ENCODE data around the gene NCK1. TPM values are rescaled to one million over a fixed set of nuclear protein-coding genes. Genes with fewer than 3 reads are reported as not detected.

NCK1 gene
- total and polyA plus RNA-seq, 2 donors = 45.2 to 70.2 TPM

- 96% methylated on average over 2 of the region's 2 CpGs for WGBS
- H3K27ac ChIP-seq (ENCODE audit: low read depth in 1 of 2, low read length in 1 of 2) = no peak overlapping the region
- H3K4me3 ChIP-seq (ENCODE audit: low read length in 2 of 2) = no peak overlapping the region
- no peak for DNase-seq (ENCODE audit: low read depth in 6 of 9, low spot score in 9 of 9)
- no peaks in the 10 kb centered on the region for H3K27me3 ChIP-seq (ENCODE audit: control insufficient read depth in 2 of 2, insufficient read depth in 1 of 2, low read length in 1 of 2)
- H3K9me3 ChIP-seq (ENCODE audit: control insufficient read depth in 2 of 2, insufficient read depth in 1 of 2, low read length in 1 of 2) = no peaks in the 10 kb centered on the region
- H3K4me1 ChIP-seq (ENCODE audit: control insufficient read depth in 2 of 2, insufficient read depth in 2 of 2, low read length in 2 of 2) = peaks cover 37 to 54% of the 10 kb centered on the region in 2 donors
- no peaks in the 10 kb centered on the region for H3K36me3 ChIP-seq (ENCODE audit: control insufficient read depth in 2 of 2, insufficient read depth in 2 of 2, low read length in 1 of 2)
Observed at GRCh38 chr3:136988651-136989050, 126.6 kb downstream of the NCK1 start.

DNA sequence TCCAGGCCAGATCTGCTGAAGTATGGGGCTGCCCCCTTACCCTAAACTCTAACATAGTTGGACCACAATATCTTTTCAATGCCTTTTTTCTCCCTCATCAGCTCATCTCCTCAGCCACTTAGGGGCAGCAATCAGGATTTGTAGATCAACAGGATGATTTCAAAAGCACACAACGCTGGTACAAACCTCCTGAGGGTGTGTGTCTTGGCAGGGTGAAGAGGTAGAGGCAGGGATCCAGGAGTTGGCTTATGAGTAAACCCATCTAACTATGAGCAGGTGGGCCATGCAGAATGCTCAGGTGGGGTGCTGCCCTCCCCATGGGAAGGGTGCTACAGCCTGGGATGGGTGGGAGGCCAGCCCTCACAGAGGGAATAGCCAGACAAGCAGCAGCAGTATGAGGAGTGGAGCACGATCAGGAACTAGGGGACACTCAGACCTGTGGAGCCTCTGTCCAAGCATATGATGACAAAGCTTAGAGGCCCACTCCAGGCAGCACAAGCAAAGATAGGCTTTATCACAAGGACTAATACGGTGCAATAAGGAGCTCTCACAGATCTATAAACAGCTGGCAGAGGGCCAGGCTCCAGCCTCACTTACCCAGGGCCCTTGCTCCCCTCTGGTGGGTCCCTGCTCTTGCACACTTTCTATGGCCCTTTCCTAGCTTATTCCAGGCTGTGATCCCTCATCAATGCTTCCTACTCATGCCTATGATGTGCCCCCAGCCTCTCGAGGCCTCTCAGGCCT, 127.9 kb downstream of the NCK1 start:
- H3K4me3 ChIP-seq (ENCODE audit: low read length in 2 of 2) = no peak overlapping the region
- no peak overlapping the region for H3K27ac ChIP-seq (ENCODE audit: low read depth in 1 of 2, low read length in 1 of 2)
- WGBS = 98% methylated on average over 4 of the region's 4 CpGs
- H3K9me3 ChIP-seq (ENCODE audit: control insufficient read depth in 2 of 2, insufficient read depth in 1 of 2, low read length in 1 of 2) = no peaks in the 10 kb centered on the region
- DNase-seq (ENCODE audit: low read depth in 6 of 9, low spot score in 9 of 9) = no peak
- H3K36me3 ChIP-seq (ENCODE audit: control insufficient read depth in 2 of 2, insufficient read depth in 2 of 2, low read length in 1 of 2) = no peaks in the 10 kb centered on the region
- peaks cover 26 to 47% of the 10 kb centered on the region in 2 donors for H3K4me1 ChIP-seq (ENCODE audit: control insufficient read depth in 2 of 2, insufficient read depth in 2 of 2, low read length in 2 of 2)
- H3K27me3 ChIP-seq (ENCODE audit: control insufficient read depth in 2 of 2, insufficient read depth in 1 of 2, low read length in 1 of 2) = no peaks in the 10 kb centered on the region

- H3K9me3 ChIP-seq (ENCODE audit: control insufficient read depth in 2 of 2, insufficient read depth in 1 of 2, low read length in 1 of 2) = no peaks in the 10 kb centered on the region
- no peaks in the 10 kb centered on the region for H3K27me3 ChIP-seq (ENCODE audit: control insufficient read depth in 2 of 2, insufficient read depth in 1 of 2, low read length in 1 of 2)
- 99% methylated on average over 4 of the region's 4 CpGs for WGBS
- no peak overlapping the region for H3K27ac ChIP-seq (ENCODE audit: low read depth in 1 of 2, low read length in 1 of 2)
- DNase-seq (ENCODE audit: low read depth in 6 of 9, low spot score in 9 of 9) = no peak
- H3K36me3 ChIP-seq (ENCODE audit: control insufficient read depth in 2 of 2, insufficient read depth in 2 of 2, low read length in 1 of 2) = peaks cover 3% of the 10 kb centered on the region in 2 donors
- no peak overlapping the region for H3K4me3 ChIP-seq (ENCODE audit: low read length in 2 of 2)
- peaks cover 24 to 47% of the 10 kb centered on the region in 2 donors for H3K4me1 ChIP-seq (ENCODE audit: control insufficient read depth in 2 of 2, insufficient read depth in 2 of 2, low read length in 2 of 2)
Observed at GRCh38 chr3:136990826-136991225, 128.8 kb downstream of the NCK1 start.

- no peak overlapping the region for H3K4me3 ChIP-seq (ENCODE audit: low read length in 2 of 2)
- peak in 3 of 9 donors; percentile 45 to 77 (median 50) for DNase-seq (ENCODE audit: low read depth in 6 of 9, low spot score in 9 of 9)
- peaks cover 30 to 47% of the 10 kb centered on the region in 2 donors for H3K4me1 ChIP-seq (ENCODE audit: control insufficient read depth in 2 of 2, insufficient read depth in 2 of 2, low read length in 2 of 2)
- peaks cover 3 to 4% of the 10 kb centered on the region in 2 donors for H3K36me3 ChIP-seq (ENCODE audit: control insufficient read depth in 2 of 2, insufficient read depth in 2 of 2, low read length in 1 of 2)
- H3K27ac ChIP-seq (ENCODE audit: low read depth in 1 of 2, low read length in 1 of 2) = peak overlapping the region; percentile 56 to 64
- H3K9me3 ChIP-seq (ENCODE audit: control insufficient read depth in 2 of 2, insufficient read depth in 1 of 2, low read length in 1 of 2) = no peaks in the 10 kb centered on the region
- WGBS = 34% methylated on average over 2 of the region's 2 CpGs
- H3K27me3 ChIP-seq (ENCODE audit: control insufficient read depth in 2 of 2, insufficient read depth in 1 of 2, low read length in 1 of 2) = no peaks in the 10 kb centered on the region
Observed at GRCh38 chr3:136992115-136992514, 130.1 kb downstream of the NCK1 start.

GRCh38 chr3:136994772-136995516, 132.9 kb downstream of the NCK1 start:
- peaks cover 30 to 46% of the 10 kb centered on the region in 2 donors for H3K4me1 ChIP-seq (ENCODE audit: control insufficient read depth in 2 of 2, insufficient read depth in 2 of 2, low read length in 2 of 2)
- WGBS = 83% methylated on average over 8 of the region's 8 CpGs
- no peaks in the 10 kb centered on the region for H3K9me3 ChIP-seq (ENCODE audit: control insufficient read depth in 2 of 2, insufficient read depth in 1 of 2, low read length in 1 of 2)
- H3K4me3 ChIP-seq (ENCODE audit: low read length in 2 of 2) = no peak overlapping the region
- no peak for DNase-seq (ENCODE audit: low read depth in 6 of 9, low spot score in 9 of 9)
- H3K27me3 ChIP-seq (ENCODE audit: control insufficient read depth in 2 of 2, insufficient read depth in 1 of 2, low read length in 1 of 2) = no peaks in the 10 kb centered on the region
- H3K36me3 ChIP-seq (ENCODE audit: control insufficient read depth in 2 of 2, insufficient read depth in 2 of 2, low read length in 1 of 2) = peaks cover 3 to 4% of the 10 kb centered on the region in 2 donors
- peak overlapping the region in 1 of 2 donors; percentile 72 for H3K27ac ChIP-seq (ENCODE audit: low read depth in 1 of 2, low read length in 1 of 2)

- 92% methylated on average over 1 of the region's 1 CpG for WGBS
- Histone ChIP-seq H3K36me3 (ENCODE audit: control insufficient read depth in 2 of 2, insufficient read depth in 2 of 2, low read length in 1 of 2) (peaks cover 3 to 4% of the 10 kb centered on the region in 2 donors), H3K4me3 (ENCODE audit: low read length in 2 of 2) (no peak overlapping the region), H3K27me3 (ENCODE audit: control insufficient read depth in 2 of 2, insufficient read depth in 1 of 2, low read length in 1 of 2) (no peaks in the 10 kb centered on the region), H3K4me1 (ENCODE audit: control insufficient read depth in 2 of 2, insufficient read depth in 2 of 2, low read length in 2 of 2) (peaks cover 30 to 40% of the 10 kb centered on the region in 2 donors), H3K27ac (ENCODE audit: low read depth in 1 of 2, low read length in 1 of 2) (peak overlapping the region in 1 of 2 donors; percentile 72), H3K9me3 (ENCODE audit: control insufficient read depth in 2 of 2, insufficient read depth in 1 of 2, low read length in 1 of 2) (no peaks in the 10 kb centered on the region)
- DNase-seq (ENCODE audit: low read depth in 6 of 9, low spot score in 9 of 9) = no peak
Observed at GRCh38 chr3:136995652-136996051, 133.6 kb downstream of the NCK1 start.

Other genes starting within 250 kb of the NCK1 start
- 36.0 TPM for gene STAG1, start 109.8 kb upstream of the NCK1 start, total RNA-seq
- gene STAG1, start 109.8 kb upstream of the NCK1 start, polyA plus RNA-seq = 15.9 TPM
- 2.8 TPM for gene SLC35G2, start 43.1 kb upstream of the NCK1 start, total RNA-seq
- 7.3 TPM for gene SLC35G2, start 43.1 kb upstream of the NCK1 start, polyA plus RNA-seq
- gene IL20RB, start 95.8 kb downstream of the NCK1 start, total RNA-seq = 0.94 TPM
- gene IL20RB, start 95.8 kb downstream of the NCK1 start, polyA plus RNA-seq = 5.4 TPM

Data from thymus (tissue), 11 donors.